HG02610 (cell line): Measurements from ENCODE around the gene ZBTB1.
"Not testable (repeated sequence)": the region's sequence is repeated elsewhere in the genome, so short reads cannot be mapped to it uniquely, and the experiment has no call there.

Source experiments
- ATAC-seq: cut with Tn5 transposase; IDR thresholded peaks from one replicate; pipeline ENCODE4 v1.9.1; 2021; ENCODE audit warnings: mild to moderate bottlenecking, moderate library complexity; ENCODE audit not compliant: unreplicated experiment

The ZBTB1 gene

DNA sequence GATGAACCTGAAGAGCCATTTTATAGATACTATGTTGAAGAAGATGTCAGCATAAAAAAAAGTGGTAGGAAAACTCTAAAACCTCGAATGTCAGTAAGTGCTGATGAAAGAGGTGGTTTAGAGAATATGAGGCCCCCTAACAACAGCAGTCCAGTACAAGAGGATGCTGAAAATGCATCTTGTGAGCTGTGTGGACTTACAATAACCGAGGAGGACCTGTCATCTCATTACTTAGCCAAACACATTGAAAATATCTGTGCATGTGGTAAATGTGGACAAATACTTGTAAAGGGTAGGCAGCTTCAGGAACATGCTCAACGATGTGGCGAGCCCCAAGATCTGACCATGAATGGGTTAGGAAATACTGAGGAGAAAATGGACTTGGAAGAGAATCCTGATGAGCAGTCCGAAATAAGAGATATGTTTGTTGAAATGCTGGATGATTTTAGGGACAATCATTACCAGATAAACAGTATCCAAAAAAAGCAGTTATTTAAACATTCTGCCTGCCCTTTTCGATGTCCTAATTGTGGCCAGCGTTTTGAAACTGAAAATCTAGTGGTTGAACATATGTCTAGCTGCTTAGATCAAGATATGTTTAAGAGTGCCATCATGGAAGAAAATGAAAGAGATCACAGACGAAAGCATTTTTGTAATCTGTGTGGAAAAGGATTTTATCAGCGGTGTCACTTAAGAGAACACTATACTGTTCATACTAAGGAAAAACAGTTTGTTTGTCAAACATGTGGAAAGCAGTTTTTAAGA lies 18.2 kb downstream of the ZBTB1 start:
- no peak for ATAC-seq

DNA sequence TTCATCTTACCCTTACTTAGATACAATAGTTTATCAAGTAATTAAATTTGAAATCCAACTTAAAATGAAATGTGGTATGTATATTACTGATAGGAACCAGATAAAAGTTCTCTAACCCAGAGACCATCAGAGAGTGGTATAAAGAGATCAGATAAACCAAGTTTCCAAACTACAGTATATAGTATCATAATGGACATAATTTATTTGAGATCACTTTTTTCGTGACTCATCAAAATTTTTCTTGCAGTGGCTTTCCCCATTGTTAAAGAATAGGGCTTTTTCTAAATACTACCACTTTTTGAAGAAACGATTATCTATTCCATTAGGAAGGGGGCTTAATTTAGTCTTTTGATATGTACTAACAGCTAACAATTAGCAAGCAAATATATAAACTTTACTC lies 20.8 kb downstream of the ZBTB1 start:
- ATAC-seq, result no peak

DNA sequence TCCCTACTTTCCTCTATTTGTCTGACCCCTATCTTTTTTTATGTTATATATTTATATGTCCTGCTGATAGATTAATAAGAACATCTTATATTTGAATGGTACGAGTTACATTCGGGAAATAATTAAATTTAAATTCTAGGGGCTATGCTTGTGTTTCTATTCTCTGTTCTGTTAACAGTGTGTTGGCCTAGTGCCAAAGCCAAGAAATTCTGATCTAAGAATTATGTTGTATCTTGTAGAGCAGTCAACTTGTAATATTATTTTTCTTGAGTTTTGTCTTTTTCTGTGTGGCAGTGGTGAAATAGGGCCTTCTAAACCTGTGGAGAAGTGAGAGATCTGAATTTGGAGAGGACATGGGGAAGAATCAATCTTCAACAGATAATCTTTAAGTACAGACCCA lies 27.0 kb downstream of the ZBTB1 start:
- no peak for ATAC-seq

DNA sequence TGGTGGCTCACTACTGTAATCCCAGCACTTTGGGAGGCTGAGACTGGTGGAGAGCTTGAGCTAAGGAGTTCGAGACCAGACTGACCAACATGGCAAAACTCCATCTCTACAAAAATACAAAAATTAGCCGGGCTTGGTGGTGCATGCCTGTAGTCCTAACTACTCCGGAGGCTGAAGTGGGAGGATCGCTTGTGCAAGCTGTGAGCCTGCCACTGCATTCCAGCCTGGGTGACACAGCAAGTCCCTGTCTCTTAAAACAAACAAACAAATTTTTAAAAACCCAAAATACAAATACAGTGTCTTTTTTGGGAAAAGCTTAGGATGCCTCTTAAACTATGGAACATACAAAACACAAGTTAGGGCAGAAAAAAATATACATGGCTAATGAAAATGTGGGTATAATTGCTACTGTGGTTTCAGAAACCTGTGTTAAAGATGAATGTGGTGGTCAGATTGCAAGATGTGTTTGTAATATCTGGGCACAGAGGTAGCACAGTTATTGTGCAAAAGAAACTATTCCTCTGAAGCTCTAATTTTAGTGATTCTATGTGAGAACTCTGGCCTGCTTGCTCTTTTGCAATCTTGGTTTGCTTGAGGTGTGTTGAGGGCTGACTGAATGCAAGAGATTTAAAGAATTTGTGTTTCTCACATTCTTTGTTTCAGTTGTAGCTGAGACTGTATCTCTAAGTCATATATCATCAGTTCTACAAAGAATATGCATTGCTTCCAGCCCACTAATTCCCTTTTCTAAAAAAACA lies 32.1 kb downstream of the ZBTB1 start:
- ATAC-seq, result no peak

DNA sequence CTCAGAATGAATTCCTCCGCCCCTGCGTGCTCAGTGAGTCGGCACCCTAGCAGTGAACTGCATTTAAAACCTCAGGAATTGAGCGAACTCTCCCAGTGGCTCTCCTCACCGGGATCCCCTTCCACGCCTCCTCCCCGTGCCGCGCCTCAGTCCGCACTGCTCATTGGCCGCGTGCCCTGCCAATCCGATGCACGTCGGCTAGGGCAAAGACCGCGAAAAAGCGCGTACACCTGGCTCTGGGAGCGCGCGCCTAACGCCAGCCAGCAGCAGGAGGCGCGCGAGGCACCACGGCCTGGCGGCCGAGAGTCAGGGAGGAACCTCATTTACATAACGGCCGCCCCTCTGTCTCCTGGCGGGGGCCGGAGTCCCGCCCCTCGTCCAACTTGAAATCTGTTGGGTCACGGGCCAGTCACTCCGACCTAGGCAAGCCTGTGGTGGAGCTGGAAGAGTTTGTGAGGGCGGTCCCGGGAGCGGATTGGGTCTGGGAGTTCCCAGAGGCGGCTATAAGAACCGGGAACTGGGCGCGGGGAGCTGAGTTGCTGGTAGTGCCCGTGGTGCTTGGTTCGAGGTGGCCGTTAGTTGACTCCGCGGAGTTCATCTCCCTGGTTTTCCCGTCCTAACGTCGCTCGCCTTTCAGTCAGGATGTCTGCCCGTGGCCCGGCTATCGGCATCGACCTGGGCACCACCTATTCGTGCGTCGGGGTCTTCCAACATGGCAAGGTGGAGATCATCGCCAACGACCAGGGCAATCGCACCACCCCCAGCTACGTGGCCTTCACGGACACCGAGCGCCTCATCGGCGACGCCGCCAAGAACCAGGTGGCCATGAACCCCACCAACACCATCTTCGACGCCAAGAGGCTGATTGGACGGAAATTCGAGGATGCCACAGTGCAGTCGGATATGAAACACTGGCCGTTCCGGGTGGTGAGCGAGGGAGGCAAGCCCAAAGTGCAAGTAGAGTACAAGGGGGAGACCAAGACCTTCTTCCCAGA lies 35.9 kb downstream of the ZBTB1 start, which contains the start of gene HSPA2:
TSS of gene HSPA2 (plus strand) at position 534 of the 995 bp plus-strand sequence. CDS start at position 643, 109 bp downstream.
- peak; percentile 96 for ATAC-seq

DNA sequence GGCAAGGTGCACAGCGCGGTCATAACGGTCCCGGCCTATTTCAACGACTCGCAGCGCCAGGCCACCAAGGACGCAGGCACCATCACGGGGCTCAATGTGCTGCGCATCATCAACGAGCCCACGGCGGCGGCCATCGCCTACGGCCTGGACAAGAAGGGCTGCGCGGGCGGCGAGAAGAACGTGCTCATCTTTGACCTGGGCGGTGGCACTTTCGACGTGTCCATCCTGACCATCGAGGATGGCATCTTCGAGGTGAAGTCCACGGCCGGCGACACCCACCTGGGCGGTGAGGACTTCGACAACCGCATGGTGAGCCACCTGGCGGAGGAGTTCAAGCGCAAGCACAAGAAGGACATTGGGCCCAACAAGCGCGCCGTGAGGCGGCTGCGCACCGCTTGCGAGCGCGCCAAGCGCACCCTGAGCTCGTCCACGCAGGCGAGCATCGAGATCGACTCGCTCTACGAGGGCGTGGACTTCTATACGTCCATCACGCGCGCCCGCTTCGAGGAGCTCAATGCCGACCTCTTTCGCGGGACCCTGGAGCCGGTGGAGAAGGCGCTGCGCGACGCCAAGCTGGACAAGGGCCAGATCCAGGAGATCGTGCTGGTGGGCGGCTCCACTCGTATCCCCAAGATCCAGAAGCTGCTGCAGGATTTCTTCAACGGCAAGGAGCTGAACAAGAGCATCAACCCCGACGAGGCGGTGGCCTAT lies 36.8 kb downstream of the ZBTB1 start:
- no peak for ATAC-seq

DNA sequence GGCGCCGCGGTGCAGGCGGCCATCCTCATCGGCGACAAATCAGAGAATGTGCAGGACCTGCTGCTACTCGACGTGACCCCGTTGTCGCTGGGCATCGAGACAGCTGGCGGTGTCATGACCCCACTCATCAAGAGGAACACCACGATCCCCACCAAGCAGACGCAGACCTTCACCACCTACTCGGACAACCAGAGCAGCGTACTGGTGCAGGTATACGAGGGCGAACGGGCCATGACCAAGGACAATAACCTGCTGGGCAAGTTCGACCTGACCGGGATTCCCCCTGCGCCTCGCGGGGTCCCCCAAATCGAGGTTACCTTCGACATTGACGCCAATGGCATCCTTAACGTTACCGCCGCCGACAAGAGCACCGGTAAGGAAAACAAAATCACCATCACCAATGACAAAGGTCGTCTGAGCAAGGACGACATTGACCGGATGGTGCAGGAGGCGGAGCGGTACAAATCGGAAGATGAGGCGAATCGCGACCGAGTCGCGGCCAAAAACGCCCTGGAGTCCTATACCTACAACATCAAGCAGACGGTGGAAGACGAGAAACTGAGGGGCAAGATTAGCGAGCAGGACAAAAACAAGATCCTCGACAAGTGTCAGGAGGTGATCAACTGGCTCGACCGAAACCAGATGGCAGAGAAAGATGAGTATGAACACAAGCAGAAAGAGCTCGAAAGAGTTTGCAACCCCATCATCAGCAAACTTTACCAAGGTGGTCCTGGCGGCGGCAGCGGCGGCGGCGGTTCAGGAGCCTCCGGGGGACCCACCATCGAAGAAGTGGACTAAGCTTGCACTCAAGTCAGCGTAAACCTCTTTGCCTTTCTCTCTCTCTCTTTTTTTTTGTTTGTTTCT lies 37.6 kb downstream of the ZBTB1 start:
- no peak for ATAC-seq

DNA sequence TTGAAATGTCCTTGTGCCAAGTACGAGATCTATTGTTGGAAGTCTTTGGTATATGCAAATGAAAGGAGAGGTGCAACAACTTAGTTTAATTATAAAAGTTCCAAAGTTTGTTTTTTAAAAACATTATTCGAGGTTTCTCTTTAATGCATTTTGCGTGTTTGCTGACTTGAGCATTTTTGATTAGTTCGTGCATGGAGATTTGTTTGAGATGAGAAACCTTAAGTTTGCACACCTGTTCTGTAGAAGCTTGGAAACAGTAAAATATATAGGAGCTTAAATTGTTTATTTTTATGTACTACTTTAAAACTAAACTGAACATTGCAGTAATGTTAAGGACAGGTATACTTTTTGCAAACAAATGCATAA lies 38.2 kb downstream of the ZBTB1 start:
- no peak for ATAC-seq

DNA sequence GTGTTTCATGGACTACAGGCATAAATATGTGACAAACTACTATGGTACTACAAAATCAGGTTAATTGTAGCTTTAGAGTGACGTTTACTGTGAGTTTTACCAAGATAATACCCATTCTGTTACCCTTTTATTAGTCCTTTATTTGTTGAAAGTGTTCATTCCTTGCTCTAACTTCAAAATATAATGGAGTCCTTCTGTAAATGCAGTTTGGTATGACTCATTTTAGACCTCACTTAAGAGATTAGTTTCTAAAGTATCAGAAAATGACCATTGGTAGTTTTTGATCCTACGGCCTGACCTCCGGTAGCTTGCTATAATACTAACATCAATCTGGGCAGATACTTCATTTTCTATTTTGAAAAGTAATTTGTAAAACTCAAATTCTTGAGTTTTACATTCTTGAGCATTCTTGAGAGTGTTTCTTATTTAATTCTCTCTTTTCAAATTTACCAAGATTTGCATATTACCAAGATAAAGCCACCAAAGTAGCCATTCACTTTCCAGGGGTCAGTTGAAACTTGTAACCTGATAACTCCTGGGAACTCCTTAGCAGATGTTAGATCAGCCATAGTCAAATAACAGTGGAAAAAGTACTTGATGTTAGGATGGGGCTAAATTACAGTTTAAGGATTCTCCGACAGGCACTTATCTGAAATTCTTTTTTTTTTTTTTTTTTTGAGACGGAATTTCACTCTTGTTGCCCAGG lies 40.2 kb downstream of the ZBTB1 start:
- no peak for ATAC-seq

DNA sequence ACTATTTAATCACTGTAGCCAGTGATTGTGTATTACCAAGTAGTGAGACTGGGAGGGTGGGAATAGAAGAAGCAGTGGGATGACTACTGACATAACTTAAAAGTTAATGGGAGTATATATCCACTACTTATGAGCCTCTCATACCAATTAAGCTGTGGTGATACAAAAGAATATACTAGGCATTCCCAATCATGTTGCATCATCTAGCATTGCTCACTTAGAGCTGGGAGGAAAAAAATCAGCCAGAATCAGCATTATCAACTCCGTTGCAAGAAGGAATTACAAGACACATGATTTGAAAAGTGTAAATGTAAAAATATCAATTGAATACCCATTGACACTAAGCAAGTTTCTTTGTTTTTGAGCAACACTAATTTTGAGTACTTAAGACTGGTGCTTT lies 44.4 kb downstream of the ZBTB1 start:
- no peak for ATAC-seq

DNA sequence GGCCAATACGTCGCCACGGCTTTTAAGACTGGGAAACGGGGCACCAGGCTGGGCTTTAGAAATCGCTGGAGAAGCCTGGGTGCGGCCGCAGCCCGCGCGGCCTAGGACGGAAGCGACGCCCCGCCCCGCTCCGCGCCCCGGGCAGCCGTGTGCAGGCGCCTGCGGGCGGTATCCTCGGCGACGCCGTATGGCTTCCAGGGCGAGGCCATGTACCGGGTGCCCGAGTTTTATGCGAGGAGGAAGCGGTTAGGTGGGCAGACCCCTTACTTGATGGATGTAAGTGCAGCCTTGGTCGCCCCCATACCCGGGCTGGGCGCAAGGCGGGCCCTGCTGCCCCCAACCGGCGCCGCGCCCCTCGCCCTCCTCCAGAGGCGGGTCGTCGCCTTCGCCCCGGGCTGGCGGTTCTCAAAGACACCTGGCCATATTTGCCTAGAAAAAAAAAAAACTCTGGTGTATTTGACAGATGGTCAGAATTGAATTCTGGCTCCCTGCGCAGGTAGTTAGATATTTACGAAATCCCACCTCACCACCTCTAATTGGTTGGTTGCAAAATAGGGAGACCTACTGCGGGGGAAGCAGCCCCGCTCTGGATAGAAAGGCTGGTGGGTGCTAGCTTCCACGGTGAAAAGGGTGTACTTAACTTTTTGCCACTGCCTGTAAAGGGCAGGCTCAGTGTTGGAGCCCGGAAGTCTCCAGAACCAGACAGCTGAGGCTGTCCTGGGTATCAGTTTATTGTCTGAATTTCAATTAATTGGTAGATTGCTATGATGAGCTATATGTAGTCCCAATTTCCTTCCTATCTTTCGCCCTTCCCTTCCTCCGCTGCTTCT lies 45.4 kb downstream of the ZBTB1 start, which contains the start of gene PPP1R36:
TSS of gene PPP1R36 (plus strand) at position 171 of the 830 bp plus-strand sequence. CDS start at position 208, 37 bp downstream.
- ATAC-seq, result peak; percentile 46

DNA sequence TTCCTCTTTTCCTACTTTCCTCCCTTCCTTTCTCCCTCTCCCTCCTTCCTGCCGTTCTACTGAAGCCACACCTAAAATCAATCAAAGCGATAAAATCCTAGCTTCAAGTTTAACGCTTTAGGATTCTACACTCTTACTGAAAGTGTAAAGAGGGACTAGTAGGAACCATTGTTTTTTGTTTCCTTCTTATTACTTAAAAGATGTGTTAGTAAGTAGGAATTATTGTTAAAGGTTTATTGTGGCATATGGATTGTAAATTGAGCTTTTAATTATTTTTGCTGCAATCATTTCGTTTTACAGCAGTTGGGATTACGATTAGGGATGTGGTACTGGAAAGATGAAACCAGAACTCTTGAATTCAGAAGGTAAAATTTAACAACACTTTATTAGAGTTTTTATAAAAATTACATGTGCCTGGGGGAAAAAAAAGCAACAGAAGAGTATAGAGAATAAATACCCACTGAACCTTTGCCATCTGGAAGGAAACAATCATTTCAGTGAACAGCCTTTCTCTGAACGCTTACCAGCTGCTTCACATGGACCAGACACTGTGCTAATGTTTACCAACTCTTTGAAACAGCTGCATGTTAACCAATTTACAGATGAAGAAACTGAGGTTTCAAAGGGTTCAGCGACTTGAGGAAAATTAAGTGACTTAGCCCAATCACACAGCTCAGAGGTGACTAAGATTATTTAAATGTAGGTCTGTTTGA lies 46.2 kb downstream of the ZBTB1 start:
- ATAC-seq, result no peak

DNA sequence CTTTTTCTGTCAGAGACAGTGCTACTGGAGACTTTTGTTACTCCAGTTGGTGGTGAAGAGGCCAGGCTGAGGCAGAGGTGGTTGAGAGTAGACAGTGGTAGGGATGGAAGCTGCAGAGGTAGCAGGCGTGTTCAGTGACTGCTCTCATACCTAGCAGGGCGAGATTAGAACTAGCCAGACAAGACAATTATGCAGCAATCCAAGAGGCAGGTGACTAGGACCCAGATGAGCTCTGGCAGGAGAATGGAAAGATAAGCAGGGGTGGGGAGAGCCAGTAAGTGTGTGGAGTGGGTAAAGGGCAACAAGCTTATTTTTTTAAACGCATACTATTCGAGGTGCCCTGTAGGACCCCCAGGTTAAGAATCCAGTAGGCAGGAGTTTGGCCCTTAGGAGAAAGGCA lies 50.0 kb downstream of the ZBTB1 start:
- no peak for ATAC-seq

DNA sequence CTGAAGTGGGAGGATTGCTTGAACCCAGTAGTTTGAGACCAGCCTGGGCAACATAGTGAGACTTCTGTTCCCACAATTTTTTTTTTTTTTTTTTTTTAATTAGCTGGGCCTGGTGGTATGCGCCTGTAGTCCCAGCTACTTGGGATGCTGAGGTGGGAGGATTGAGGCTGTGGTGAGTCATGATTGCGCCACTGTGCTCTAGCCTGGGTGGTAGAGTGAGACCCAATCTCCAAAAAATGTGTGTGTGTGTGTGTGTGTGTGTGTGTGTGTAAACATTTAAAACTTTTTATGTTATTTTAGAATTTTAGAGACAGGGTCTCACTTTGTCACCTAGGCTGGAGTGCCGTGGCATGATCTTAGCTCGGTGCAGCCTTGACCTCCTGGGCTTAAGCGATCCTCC lies 52.0 kb downstream of the ZBTB1 start:
- ATAC-seq, result no peak

DNA sequence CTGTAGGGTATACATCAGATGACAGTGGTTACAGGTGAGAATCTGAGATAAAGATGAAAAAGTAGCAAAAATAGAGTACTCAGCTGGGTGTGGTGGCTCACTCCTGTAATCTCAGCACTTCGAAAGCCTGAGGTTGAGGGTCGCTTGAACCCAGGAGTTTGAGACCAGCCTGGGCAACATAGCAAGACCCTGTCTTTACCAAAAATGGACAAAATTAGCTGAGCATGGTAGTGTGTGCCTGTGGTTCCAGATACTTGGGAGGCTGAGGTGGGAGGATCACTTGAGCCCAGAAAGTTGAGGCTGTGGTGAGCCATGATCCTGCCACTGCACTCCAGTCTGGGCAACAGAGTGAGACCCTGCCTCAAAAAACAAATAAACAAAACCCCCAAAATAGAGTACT lies 53.6 kb downstream of the ZBTB1 start:
- ATAC-seq, result not testable (repeated sequence)

DNA sequence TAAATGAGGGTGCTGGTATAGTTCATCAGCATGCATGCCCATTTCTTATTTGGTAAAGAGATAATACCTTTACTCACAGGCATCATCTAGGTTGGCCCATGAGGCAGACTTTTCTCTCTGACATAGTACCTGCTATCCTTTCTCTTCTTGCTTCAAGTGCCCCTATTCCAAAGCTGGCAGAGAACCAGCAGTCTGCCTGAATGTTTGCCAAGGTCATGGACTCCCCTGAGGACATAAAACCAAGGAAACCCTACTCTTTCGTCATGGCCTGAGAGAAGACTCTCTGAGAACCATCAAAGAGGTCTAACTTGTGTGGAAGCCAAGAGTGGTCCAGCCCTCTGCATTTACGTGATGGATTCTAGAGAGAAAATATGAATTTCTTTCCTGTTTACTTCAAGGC lies 57.1 kb downstream of the ZBTB1 start:
- ATAC-seq, result no peak

DNA sequence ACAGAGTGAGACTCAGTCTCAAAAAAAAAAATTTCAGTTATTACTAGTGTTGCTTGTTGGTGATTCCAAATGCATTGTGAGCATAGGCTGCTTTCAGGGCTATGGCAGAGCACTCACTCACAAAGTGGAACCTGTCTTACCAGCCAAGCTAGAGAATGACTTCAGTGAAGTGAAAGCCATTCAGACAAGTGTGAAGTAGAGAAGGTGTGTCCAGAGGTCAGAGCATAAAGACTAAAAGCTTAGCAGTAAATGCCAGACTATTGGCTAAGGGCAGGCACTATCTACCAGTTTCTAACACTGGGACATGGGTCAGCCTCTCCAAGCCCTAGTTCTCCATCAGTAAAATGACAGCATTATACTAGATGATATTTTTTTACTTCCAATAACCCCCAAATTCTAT lies 57.9 kb downstream of the ZBTB1 start:
- no peak for ATAC-seq
